H9 (cell line): ENCODE results near the gene SLC12A8. TPM values are rescaled to one million over a fixed set of nuclear protein-coding genes. Genes with fewer than 3 reads are reported as not detected.

Experiments used
- DNase-seq: peaks from one replicate; pipeline ENCODE4 v3.0.0-alpha.2; 2017
- H2AFZ ChIP-seq: one replicate; pipeline ENCODE4 v1.6.1; 2013; ENCODE audit warnings: mild to moderate bottlenecking, low read length, control low read depth, moderate library complexity
- H2AK5ac ChIP-seq: 2 replicates; pipeline ENCODE4 v1.6.1; 2013; ENCODE audit warnings: low read length, control low read depth, mixed read lengths; ENCODE audit not compliant: insufficient read length
- H2BK120ac ChIP-seq: one replicate; pipeline ENCODE4 v1.6.1; 2013; ENCODE audit warnings: low read depth, mild to moderate bottlenecking, low read length, control low read depth, inconsistent platforms; ENCODE audit not compliant: poor library complexity, severe bottlenecking
- H2BK12ac ChIP-seq: 2 replicates; pipeline ENCODE4 v1.6.1; 2013; ENCODE audit warnings: low read length, control low read depth, mixed read lengths, low read depth; ENCODE audit not compliant: insufficient read length
- H2BK15ac ChIP-seq: 2 replicates; pipeline ENCODE4 v1.6.1; 2013; ENCODE audit warnings: low read depth, low read length, control low read depth
- H2BK20ac ChIP-seq: one replicate; pipeline ENCODE4 v1.6.1; 2013; ENCODE audit warnings: low read depth, mild to moderate bottlenecking, low read length, control low read depth, inconsistent platforms; ENCODE audit not compliant: poor library complexity, severe bottlenecking
- H2BK5ac ChIP-seq: 2 replicates; pipeline ENCODE4 v1.6.1; 2013; ENCODE audit warnings: low read length, control low read depth, mixed read lengths; ENCODE audit not compliant: insufficient read length
- H3K14ac ChIP-seq: 2 replicates; pipeline ENCODE4 v1.6.1; 2013; ENCODE audit warnings: low read length, control low read depth; ENCODE audit not compliant: insufficient read depth
- H3K18ac ChIP-seq: 2 replicates; pipeline ENCODE4 v1.6.1; 2013; ENCODE audit warnings: low read depth, mild to moderate bottlenecking, mixed read lengths, low read length, control low read depth; ENCODE audit not compliant: insufficient read length
- H3K23ac ChIP-seq: 2 replicates; pipeline ENCODE4 v1.6.1; 2013; ENCODE audit warnings: low read length, control low read depth, mixed read lengths, low read depth; ENCODE audit not compliant: insufficient read length
- H3K23me2 ChIP-seq: 2 replicates; pipeline ENCODE4 v1.6.1; 2013; ENCODE audit warnings: low read depth, mild to moderate bottlenecking, mixed read lengths, low read length, control low read depth; ENCODE audit not compliant: insufficient read length, poor library complexity, severe bottlenecking
- H3K27ac ChIP-seq: 2 replicates; pipeline ENCODE4 v1.5.1; 2013; ENCODE audit warnings: low read length, control low read depth, mixed read lengths, low read depth; ENCODE audit not compliant: insufficient read length
- H3K27me3 ChIP-seq: 2 replicates; pipeline ENCODE4 v1.6.1; 2013; ENCODE audit warnings: low read length, control low read depth, inconsistent platforms; ENCODE audit not compliant: insufficient read depth
- H3K4ac ChIP-seq: 2 replicates; pipeline ENCODE4 v1.6.1; 2013; ENCODE audit warnings: low read depth, mild to moderate bottlenecking, control low read depth, inconsistent platforms, low read length, moderate library complexity
- H3K4me1 ChIP-seq: 2 replicates; pipeline ENCODE4 v1.6.1; 2013; ENCODE audit warnings: low read length, control low read depth, inconsistent platforms; ENCODE audit not compliant: insufficient read depth
- H3K4me2 ChIP-seq: 2 replicates; pipeline ENCODE4 v1.6.1; 2013; ENCODE audit warnings: low read length, control low read depth, mixed read lengths; ENCODE audit not compliant: insufficient read length, insufficient read depth
- H3K56ac ChIP-seq: 2 replicates; pipeline ENCODE4 v1.6.1; 2013; ENCODE audit warnings: low read depth, mild to moderate bottlenecking, mixed read lengths, low read length, control low read depth; ENCODE audit not compliant: insufficient read length
- H3K79me1 ChIP-seq: 2 replicates; pipeline ENCODE4 v1.6.1; 2013; ENCODE audit warnings: low read depth, mild to moderate bottlenecking, moderate library complexity, low read length, control low read depth, inconsistent platforms; ENCODE audit not compliant: insufficient read depth, poor library complexity, severe bottlenecking
- H3K79me2 ChIP-seq: 2 replicates; pipeline ENCODE4 v1.6.1; 2013; ENCODE audit warnings: low read length, control low read depth, inconsistent platforms; ENCODE audit not compliant: insufficient read depth
- H3K9ac ChIP-seq: 2 replicates; pipeline ENCODE4 v1.6.1; 2013; ENCODE audit warnings: low read length, control low read depth, mixed read lengths; ENCODE audit not compliant: insufficient read length; ENCODE audit errors: extremely low read depth
- H3K9me3 ChIP-seq: one replicate; pipeline ENCODE4 v1.6.1; 2013; ENCODE audit warnings: low read depth, low read length, inconsistent platforms; ENCODE audit not compliant: control insufficient read depth
- H3T11ph ChIP-seq: one replicate; pipeline ENCODE4 v1.6.1; 2013; ENCODE audit warnings: mild to moderate bottlenecking, low read length, control low read depth, inconsistent platforms
- H4K20me1 ChIP-seq: one replicate; pipeline ENCODE4 v1.6.1; 2013; ENCODE audit not compliant: control insufficient read depth, insufficient read length, insufficient read depth
- H4K5ac ChIP-seq: 2 replicates; pipeline ENCODE4 v1.6.1; 2013; ENCODE audit warnings: low read depth, mild to moderate bottlenecking, mixed read lengths, low read length, control low read depth; ENCODE audit not compliant: insufficient read length
- H4K8ac ChIP-seq: replicated peaks from 2 replicates; pipeline ENCODE4 v1.6.1; 2013; ENCODE audit warnings: low read length, control low read depth, mixed read lengths, low read depth; ENCODE audit not compliant: insufficient read length
- H4K91ac ChIP-seq: 2 replicates; pipeline ENCODE4 v1.6.1; 2013; ENCODE audit warnings: low read depth, mild to moderate bottlenecking, moderate library complexity, mixed read lengths, low read length, control low read depth; ENCODE audit not compliant: insufficient read length
- H3K27ac Mint-ChIP-seq, 3 experiments: 2 replicates in 2 of 3; 3 replicates in 1 of 3; pipeline ENCODE4 v1.8.0; 2020 to 2021; ENCODE audit warnings: mixed read lengths in 3 of 3, mild to moderate bottlenecking in 1 of 3, moderate library complexity in 1 of 3
- H3K27me3 Mint-ChIP-seq: 2 replicates; pipeline ENCODE4 v1.8.0; 2021; ENCODE audit warnings: low read depth, mild to moderate bottlenecking, moderate library complexity, mixed read lengths
- H3K36me3 Mint-ChIP-seq, 3 experiments: 2 replicates in 2 of 3; 3 replicates in 1 of 3; pipeline ENCODE4 v1.8.0; 2020 to 2021; ENCODE audit warnings: low read depth in 3 of 3, mixed read lengths in 3 of 3; ENCODE audit not compliant: insufficient read depth in 1 of 3
- H3K4me1 Mint-ChIP-seq, 2 experiments: 2 replicates each; pipeline ENCODE4 v1.8.0; 2020; ENCODE audit warnings: mixed read lengths in 2 of 2
- H3K4me3 Mint-ChIP-seq, 2 experiments: 2 replicates in 1 of 2; 3 replicates in 1 of 2; pipeline ENCODE4 v1.8.0; 2020 to 2021; ENCODE audit warnings: mild to moderate bottlenecking in 2 of 2, mixed read lengths in 2 of 2, moderate library complexity in 1 of 2
- H3K9me3 Mint-ChIP-seq, 2 experiments: 2 replicates in 1 of 2; 3 replicates in 1 of 2; pipeline ENCODE4 v1.8.0; 2020; ENCODE audit warnings: mild to moderate bottlenecking in 2 of 2, mixed read lengths in 2 of 2, moderate library complexity in 1 of 2
- CTCF ChIP-seq: fragments of 200-600 bp; sonication (generic); conservative IDR thresholded peaks from 3 replicates; pipeline ENCODE4 v1.8.0; 2021; ENCODE audit warnings: antibody characterized with exemption, mild to moderate bottlenecking
- WGBS: extraction: QIAGEN DNeasy Blood & Tissue Kit; methylation state at CpG from one replicate; pipeline ENCODE4 v1.1.7; 2013; ENCODE audit warnings: missing lambda C conversion rate, low lambda C conversion rate, mixed read lengths; ENCODE audit not compliant: insufficient read length; ENCODE audit errors: extremely low coverage; 5-methylcytosine and 5-hydroxymethylcytosine counted together
- total RNA-seq: library from RNA; stranded (reverse); gene quantifications from 2 replicates; pipeline ENCODE4 v1.2.1, GENCODE V29; 2021

SLC12A8 gene
- total RNA-seq, 1 experiment from 2014 or later: 8.2 TPM

GRCh38 chr3:125145751-125146475, 66.6 kb downstream of the SLC12A8 start:
- no peak overlapping the region for H2BK20ac ChIP-seq
- TF ChIP-seq CTCF: no peak
- H3K79me1 ChIP-seq: no peaks in the 10 kb centered on the region
- H3K79me2 ChIP-seq: no peaks in the 10 kb centered on the region
- H3K4me1 ChIP-seq: peaks cover 11% of the 10 kb centered on the region; the same call in 1 of the 2 replicates
- H3K9me3 ChIP-seq: no peaks in the 10 kb centered on the region
- H4K5ac ChIP-seq: no peak overlapping the region
- H2AK5ac ChIP-seq: no peak overlapping the region
- no peak overlapping the region for H3K27ac ChIP-seq
- no peak overlapping the region for H3K4me2 ChIP-seq
- H2BK15ac ChIP-seq: no peak overlapping the region
- no peak overlapping the region for H3K56ac ChIP-seq
- H2AFZ ChIP-seq: no peak overlapping the region
- Mint-ChIP-seq H3K9me3 (no peaks in the 10 kb centered on the region), H3K27ac (no peak overlapping the region), H3K4me1 (peaks cover 47 to 61% of the 10 kb centered on the region in 2 experiments), H3K27me3 (peaks cover 20% of the 10 kb centered on the region), H3K4me3 (no peak overlapping the region), H3K36me3 (peaks cover 0 to 2% (median under 1%) of the 10 kb centered on the region in 3 experiments; a peak in 2 of 7 replicates)
- no peak overlapping the region for H3K4ac ChIP-seq
- H3K9ac ChIP-seq: no peak overlapping the region
- H2BK120ac ChIP-seq: no peak overlapping the region
- no CpG with 5 or more reads among the region's 10 CpGs for WGBS
- H3K18ac ChIP-seq: no peak overlapping the region
- no peaks in the 10 kb centered on the region for H3K27me3 ChIP-seq
- no peak overlapping the region for H2BK5ac ChIP-seq
- DNase-seq: no peak
- H2BK12ac ChIP-seq: no peak overlapping the region
- no peak overlapping the region for H3T11ph ChIP-seq
- no peak overlapping the region for H3K14ac ChIP-seq
- no peak overlapping the region for H3K23ac ChIP-seq
- no peaks in the 10 kb centered on the region for H4K20me1 ChIP-seq
- H4K8ac ChIP-seq: no peak overlapping the region
- peaks cover 3% of the 10 kb centered on the region for H3K23me2 ChIP-seq
- no peak overlapping the region for H4K91ac ChIP-seq
